GM12872 (cell line): ENCODE results near the gene WDR55.
A peak's percentile ranks its signal among the peaks of the same experiment; 100 is the strongest.

Source experiments
- TF ChIP-seq, protein P1 (sequence below): IDR thresholded peaks from 3 replicates; pipeline ENCODE4 v1.5.1; 2011; ENCODE audit warnings: low read depth, mild to moderate bottlenecking, low read length, moderate library complexity; ENCODE audit not compliant: insufficient read depth

The WDR55 gene

DNA sequence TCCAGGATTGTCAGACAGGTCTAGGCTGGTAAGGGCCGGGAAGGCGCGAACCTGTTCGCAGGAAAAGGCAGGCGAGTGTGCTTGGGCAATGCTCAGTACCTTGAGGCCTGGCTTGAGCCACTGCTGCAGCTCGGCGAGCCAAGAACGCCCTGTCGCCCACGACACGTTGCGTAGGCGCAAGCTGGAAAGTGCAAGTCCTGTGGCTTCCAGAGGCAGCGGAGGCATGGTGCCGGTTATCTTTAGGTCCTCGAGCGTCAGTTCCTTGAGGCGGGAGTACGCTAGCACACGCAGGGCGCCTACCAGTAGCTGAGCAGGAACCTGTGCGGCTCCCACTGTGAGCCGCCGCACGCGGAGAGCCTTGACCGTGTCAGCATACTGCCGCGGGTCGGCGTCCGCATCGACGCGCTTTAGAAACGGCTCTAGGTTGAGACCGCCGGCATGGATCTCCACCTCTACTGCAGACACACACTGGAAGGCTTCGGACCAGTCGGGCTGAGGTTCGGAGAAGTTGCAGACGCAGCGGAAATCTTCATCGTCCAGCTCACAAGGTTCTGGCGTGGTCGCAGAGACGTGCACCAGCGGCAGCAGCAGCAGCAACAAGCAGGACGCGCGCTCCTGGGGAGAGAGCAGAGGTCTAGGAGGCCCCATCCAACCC lies 32.2 kb upstream of the WDR55 start:
- TF ChIP-seq, protein P1, sequence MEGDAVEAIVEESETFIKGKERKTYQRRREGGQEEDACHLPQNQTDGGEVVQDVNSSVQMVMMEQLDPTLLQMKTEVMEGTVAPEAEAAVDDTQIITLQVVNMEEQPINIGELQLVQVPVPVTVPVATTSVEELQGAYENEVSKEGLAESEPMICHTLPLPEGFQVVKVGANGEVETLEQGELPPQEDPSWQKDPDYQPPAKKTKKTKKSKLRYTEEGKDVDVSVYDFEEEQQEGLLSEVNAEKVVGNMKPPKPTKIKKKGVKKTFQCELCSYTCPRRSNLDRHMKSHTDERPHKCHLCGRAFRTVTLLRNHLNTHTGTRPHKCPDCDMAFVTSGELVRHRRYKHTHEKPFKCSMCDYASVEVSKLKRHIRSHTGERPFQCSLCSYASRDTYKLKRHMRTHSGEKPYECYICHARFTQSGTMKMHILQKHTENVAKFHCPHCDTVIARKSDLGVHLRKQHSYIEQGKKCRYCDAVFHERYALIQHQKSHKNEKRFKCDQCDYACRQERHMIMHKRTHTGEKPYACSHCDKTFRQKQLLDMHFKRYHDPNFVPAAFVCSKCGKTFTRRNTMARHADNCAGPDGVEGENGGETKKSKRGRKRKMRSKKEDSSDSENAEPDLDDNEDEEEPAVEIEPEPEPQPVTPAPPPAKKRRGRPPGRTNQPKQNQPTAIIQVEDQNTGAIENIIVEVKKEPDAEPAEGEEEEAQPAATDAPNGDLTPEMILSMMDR = no peak

DNA sequence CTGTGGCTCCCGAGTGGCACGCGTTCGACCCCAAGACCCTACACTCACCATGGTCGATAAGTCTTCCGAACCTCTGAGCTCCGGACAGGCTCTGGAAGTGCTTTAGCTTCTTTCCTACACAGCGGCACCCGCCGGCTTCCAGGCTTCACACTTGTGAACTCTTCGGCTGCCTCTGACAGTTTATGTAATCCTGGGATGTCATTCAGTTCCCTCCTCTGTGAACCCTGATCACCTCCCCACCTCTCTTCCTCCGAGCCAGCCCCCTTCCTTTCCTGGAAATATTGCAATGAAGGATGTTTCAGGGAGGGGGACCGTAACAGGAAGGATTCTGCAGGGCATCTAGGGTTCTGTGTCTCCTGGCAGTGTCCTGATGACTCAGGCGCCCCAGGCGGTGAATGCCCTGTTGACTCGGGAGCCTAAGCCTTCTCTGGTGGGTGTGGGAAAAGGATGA lies 31.7 kb upstream of the WDR55 start, which contains the start of gene CD14:
TSS of gene CD14 (minus strand) at position 155 of the 451 bp plus-strand sequence. CDS start at position 51, 104 bp downstream.
- TF ChIP-seq, protein P1 = peak; percentile 21; the same call in 1 of the 3 replicates

DNA sequence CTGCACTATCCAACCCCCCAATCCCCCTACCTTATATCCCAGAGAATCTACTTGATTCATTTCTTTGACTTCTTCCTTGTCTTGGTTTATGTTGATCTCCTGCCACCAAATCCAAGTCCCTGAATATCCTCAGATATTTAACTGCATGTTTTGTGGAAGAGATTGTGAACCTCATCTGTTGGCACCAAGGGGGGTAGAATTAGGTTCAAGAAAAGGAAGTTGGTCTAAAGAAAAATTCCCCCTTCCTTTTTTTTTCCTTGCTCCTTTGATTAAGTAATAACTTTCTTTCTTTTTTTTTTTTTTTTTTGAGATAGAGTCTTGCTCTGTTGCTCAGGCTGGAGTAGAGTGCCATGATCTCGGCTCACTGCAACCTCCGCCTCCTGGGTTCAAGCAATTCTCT lies 31.2 kb upstream of the WDR55 start:
- TF ChIP-seq, protein P1 = no peak

DNA sequence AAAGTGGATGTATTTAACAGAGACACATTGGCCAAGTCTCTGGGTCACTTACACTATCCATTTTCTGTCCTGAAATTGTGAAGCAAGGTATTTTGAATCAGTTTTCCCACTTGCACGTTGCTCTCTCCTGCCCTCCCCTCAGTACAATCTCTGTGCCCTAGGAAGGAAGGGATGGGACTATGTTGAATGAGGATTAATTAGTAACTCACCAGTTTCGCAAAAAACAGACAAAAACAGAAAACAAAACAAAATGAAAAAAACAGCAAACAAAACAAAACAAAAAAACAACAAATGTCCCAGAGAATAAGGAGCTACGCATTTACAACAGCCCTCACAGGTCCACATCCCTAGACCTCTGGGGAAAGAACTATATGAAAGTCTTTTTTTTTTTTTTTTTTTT lies 30.6 kb upstream of the WDR55 start:
- TF ChIP-seq, protein P1 = no peak

DNA sequence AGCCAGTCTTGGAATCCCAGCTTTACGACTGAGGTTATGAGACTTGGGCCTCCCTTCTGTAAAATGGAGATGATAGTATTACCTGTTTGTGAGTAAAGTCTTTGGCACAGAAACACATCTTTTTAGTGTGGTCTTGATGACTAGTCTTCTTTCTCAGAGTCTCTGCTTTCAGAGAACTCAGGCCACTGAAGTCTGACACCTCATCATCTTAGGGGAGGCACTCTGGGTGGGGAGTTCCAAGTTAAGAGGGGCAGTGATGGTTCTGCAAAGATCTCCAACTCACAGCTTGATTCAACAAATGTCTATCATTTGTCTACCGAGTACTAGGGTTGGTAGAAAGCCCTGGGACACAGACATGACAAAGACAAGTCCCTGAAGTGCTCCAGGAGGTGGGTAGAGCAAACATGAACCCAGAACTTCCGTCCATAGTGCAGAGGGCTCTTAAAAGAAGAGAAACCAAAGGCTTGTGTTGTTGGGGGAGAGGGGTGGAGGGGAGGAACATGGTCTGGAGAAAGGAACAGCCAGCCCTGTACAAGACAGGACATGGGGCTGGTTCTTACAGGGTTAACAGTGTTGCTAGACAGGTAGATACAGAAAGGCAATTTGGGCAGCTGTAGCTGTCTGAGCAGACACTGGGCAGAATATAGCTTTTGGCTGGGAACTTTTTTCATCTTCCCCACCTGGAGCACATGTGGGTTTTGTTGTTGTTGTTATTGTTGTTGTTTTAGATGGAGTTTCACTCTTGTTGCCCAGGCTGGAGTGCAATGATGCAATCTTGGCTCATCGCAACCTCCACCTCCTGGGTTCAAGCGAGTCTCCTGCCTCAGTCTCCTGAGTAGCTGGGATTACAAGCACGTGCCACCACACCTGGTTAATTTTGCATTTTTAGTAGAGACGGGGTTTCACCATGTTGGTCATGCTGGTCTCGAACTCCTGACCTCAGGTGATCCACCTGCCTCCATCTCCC lies 29.1 kb upstream of the WDR55 start:
- TF ChIP-seq, protein P1 = no peak

DNA sequence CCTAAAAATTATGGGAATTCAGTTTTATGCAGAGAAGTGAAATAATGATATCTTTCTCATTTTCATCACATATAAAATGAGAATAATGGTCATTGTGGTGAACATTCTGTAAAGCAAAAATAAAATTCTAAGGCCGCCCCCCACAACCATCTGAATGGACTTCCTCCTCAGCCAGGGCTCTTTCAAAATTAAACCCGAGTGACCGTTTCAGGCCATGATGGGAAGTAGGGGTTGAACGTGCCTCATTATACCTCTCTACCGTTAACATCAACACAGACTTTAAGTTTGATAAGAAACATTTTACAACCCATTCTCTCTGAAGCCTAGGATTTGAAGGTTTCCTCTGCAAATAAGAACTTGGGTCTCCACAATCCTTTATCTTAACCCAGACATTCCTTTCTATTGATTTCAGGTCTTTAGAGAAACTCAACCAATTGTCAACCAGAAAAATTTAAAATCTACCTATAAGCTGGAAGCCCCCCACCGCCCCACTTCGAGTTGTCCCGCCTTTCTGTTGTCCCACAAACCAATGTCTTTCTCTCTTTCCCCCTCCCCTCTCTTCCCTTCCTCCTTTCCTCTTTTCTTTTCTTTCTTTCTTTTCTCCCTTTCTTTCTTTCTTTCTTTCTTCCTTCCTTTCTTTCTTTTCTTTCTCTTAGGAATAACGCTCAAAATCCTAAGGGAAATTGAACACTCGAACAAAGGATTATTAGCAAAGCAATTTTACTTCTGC lies 27.2 kb upstream of the WDR55 start:
- TF ChIP-seq, protein P1 = no peak
